Left lung (tissue), 10 donors: ENCODE results near the gene PLXNA2. TPM values are rescaled to one million over a fixed set of nuclear protein-coding genes. Genes with fewer than 3 reads are reported as not detected.

Experiments
- ATAC-seq: fragments of 200-7000 bp; cut with Tn5 transposase; one replicate; pipeline ENCODE4 v1.9.1; 2020; ENCODE audit warnings: moderate library complexity
- DNase-seq, 4 donors: peaks; one replicate each; pipeline ENCODE4 v3.0.0-alpha.2; 2013 to 2020
- H3K27ac ChIP-seq, 2 donors: fragments of 200-600 bp; sonication (generic) in 1 of 2; one replicate each; pipeline versions ENCODE4 v1.5.0 to v1.8.0; 2020 to 2021
- H3K27me3 ChIP-seq, 2 donors: fragments of 200-600 bp; sonication (generic) in 1 of 2; one replicate each; pipeline versions ENCODE4 v1.5.0 to v1.8.0; 2020 to 2021
- H3K36me3 ChIP-seq, 2 donors: fragments of 200-600 bp; sonication (generic) in 1 of 2; one replicate each; pipeline versions ENCODE4 v1.5.0 to v1.8.0; 2020 to 2021
- H3K4me1 ChIP-seq, 2 donors: fragments of 200-600 bp; one replicate each; pipeline ENCODE4 v1.8.0; 2021
- H3K4me3 ChIP-seq, 2 donors: fragments of 200-600 bp; sonication (generic) in 1 of 2; one replicate each; pipeline versions ENCODE4 v1.5.0 to v1.8.0; 2020 to 2021; ENCODE audit warnings: mild to moderate bottlenecking in 1 of 2
- H3K9me3 ChIP-seq, 2 donors: fragments of 200-600 bp; sonication (generic) in 1 of 2; one replicate each; pipeline versions ENCODE4 v1.5.0 to v1.8.0; 2020 to 2021
- intact Hi-C, 2 donors: fragments of 100-400 bp; cut with DNase I; formaldehyde crosslinking; loops; one replicate each; pipeline versions ENCODE4 v1.11.2 to v1.14.2; 2022
- polyA plus RNA-seq, 6 donors: library from polyadenylated mRNA; unstranded; fragments of 120-200 nt; gene quantifications; one replicate each; pipeline ENCODE4 v1.2.1, GENCODE V29; 2013; ENCODE audit not compliant: insufficient read length in 6 of 6
- total RNA-seq, 2 donors: library from RNA; stranded (reverse); fragmentation: NEBNext Ultra II Directional; extraction: Animal tissue kit (Norgen Biotek cat#: 25700); gene quantifications; one replicate each; pipeline ENCODE4 v1.2.1, GENCODE V29; 2021
- TF ChIP-seq, protein P1 (sequence below), 2 donors: fragments of 200-600 bp; sonication (generic) in 1 of 2; IDR thresholded peaks; one replicate each; pipeline versions ENCODE4 v1.5.0 to v1.8.0; 2021; ENCODE audit warnings: antibody characterized with exemption in 2 of 2
- donor health status: DM: no; HTN: yes; CAD: no.
- donor health status: DM: no; HTN: no; CAD: no.

Gene PLXNA2
- total and polyA plus RNA-seq, 8 donors = 21.4 to 92.8 (median 34.0) TPM

GRCh38 chr1:208131621-208132286, 112.4 kb downstream of the PLXNA2 start:
- TF ChIP-seq, protein P1, sequence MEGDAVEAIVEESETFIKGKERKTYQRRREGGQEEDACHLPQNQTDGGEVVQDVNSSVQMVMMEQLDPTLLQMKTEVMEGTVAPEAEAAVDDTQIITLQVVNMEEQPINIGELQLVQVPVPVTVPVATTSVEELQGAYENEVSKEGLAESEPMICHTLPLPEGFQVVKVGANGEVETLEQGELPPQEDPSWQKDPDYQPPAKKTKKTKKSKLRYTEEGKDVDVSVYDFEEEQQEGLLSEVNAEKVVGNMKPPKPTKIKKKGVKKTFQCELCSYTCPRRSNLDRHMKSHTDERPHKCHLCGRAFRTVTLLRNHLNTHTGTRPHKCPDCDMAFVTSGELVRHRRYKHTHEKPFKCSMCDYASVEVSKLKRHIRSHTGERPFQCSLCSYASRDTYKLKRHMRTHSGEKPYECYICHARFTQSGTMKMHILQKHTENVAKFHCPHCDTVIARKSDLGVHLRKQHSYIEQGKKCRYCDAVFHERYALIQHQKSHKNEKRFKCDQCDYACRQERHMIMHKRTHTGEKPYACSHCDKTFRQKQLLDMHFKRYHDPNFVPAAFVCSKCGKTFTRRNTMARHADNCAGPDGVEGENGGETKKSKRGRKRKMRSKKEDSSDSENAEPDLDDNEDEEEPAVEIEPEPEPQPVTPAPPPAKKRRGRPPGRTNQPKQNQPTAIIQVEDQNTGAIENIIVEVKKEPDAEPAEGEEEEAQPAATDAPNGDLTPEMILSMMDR (IDR thresholded peaks at IDR 0.05) = no peak
- Histone ChIP-seq H3K4me3 (no peak overlapping the region), H3K36me3 (no peaks in the 10 kb centered on the region), H3K27me3 (no peaks in the 10 kb centered on the region), H3K27ac (no peak overlapping the region), H3K9me3 (no peaks in the 10 kb centered on the region), H3K4me1 (peaks cover 10 to 13% of the 10 kb centered on the region in 2 donors)
- intact Hi-C loops = loop anchor here in 1 of 2 donors (5.0 kb wide), 1 partner anchor 111 kb away; the partner anchor contains the start of gene PLXNA2
- no peak for ATAC-seq
- DNase-seq = no peak

GRCh38 chr1:208129487-208129886, 114.7 kb downstream of the PLXNA2 start:
- DNase-seq (no peak), ATAC-seq (no peak)
- Histone ChIP-seq H3K9me3 (no peaks in the 10 kb centered on the region), H3K4me1 (peaks cover 6 to 7% of the 10 kb centered on the region in 2 donors), H3K4me3 (no peak overlapping the region), H3K36me3 (no peaks in the 10 kb centered on the region), H3K27me3 (no peaks in the 10 kb centered on the region), H3K27ac (no peak overlapping the region)
- TF ChIP-seq, protein P1 (IDR thresholded peaks at IDR 0.05) = no peak
- intact Hi-C loops = no loop called here

DNA sequence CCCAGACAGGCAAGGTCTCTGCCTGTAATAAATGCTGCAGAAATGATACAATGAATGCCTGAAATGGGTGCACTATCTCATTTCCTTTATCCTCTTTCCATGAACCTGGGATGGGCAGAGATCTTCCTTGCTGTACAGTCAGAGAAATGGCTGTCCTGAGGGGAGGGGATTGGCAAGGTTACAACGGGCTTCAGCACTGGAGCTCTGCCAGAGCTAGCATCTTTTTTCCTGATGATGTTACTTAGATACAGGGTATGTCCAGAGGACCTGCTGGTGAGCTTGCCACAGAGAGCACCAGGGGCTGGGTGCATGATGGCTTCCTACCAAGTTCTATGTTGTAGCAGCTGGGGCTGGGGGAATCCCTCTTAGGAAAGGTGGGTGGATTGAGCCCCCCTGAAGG, 115.1 kb downstream of the PLXNA2 start:
- Histone ChIP-seq H3K36me3 (no peaks in the 10 kb centered on the region), H3K27ac (no peak overlapping the region), H3K4me3 (no peak overlapping the region), H3K4me1 (peaks cover 6 to 7% of the 10 kb centered on the region in 2 donors), H3K9me3 (no peaks in the 10 kb centered on the region), H3K27me3 (no peaks in the 10 kb centered on the region)
- ATAC-seq = no peak
- TF ChIP-seq, protein P1 (IDR thresholded peaks at IDR 0.05) = no peak
- intact Hi-C loops = no loop called here
- DNase-seq = no peak

GRCh38 chr1:208127792-208128529, 116.2 kb downstream of the PLXNA2 start:
- Histone ChIP-seq H3K27me3 (no peaks in the 10 kb centered on the region), H3K4me1 (peaks cover 6 to 7% of the 10 kb centered on the region in 2 donors), H3K27ac (no peak overlapping the region), H3K36me3 (no peaks in the 10 kb centered on the region), H3K4me3 (no peak overlapping the region), H3K9me3 (no peaks in the 10 kb centered on the region)
- ATAC-seq (no peak), DNase-seq (no peak)
- intact Hi-C loops = no loop called here
- TF ChIP-seq, protein P1 (IDR thresholded peaks at IDR 0.05) = no peak

DNA sequence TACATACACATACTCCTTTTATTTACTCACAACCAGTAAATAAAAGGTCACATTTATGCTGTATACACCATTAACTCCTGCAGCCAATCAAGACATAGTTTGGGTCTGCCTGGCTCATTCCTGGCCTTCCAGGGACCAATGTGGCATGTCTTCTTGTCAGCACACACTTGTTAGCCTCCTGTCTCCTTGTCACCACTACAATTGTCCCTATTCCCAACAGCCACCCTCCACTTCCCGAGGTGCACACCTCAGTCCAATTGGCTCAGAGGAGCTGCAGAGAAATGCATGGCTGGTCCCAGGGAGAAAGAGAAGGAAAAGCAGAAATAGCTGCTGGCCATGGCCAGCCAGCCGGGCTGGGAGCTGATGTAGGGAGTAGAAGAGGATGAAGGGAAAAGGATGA, 116.9 kb downstream of the PLXNA2 start:
- TF ChIP-seq, protein P1 (IDR thresholded peaks at IDR 0.05) = no peak
- Histone ChIP-seq H3K27me3 (no peaks in the 10 kb centered on the region), H3K27ac (no peak overlapping the region), H3K4me3 (no peak overlapping the region), H3K36me3 (no peaks in the 10 kb centered on the region), H3K4me1 (peaks cover 4 to 6% of the 10 kb centered on the region in 2 donors), H3K9me3 (no peaks in the 10 kb centered on the region)
- intact Hi-C loops = no loop called here
- ATAC-seq = no peak
- DNase-seq = no peak
